GM18499 (cell line): Measurements from ENCODE around the gene TRAK1.

Experiments used
- ATAC-seq: cut with Tn5 transposase; IDR thresholded peaks from one replicate; pipeline ENCODE4 v1.9.1; 2021; ENCODE audit warnings: moderate number of reproducible peaks; ENCODE audit not compliant: insufficient read depth, unreplicated experiment

The TRAK1 gene

DNA sequence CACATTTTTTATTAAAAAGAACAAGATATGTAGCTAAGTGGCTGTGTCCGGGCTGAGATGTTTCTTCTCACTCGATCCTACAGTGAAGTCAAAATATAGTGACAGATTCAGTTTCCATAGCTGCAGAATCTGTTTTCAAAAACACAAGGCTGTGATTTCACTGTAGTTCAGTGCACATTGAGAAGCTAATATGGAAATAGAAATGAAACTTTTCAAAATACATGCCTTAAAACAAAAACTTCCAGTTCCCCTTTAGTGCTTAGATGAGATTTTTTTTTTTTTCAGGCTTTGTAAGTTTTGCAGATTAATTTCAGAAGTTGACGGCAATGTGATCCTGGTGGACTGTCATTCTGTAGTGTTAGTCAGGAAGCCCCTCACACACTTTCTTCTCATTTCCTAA, 23.8 kb upstream of the TRAK1 start:
- ATAC-seq, result peak; percentile 83

DNA sequence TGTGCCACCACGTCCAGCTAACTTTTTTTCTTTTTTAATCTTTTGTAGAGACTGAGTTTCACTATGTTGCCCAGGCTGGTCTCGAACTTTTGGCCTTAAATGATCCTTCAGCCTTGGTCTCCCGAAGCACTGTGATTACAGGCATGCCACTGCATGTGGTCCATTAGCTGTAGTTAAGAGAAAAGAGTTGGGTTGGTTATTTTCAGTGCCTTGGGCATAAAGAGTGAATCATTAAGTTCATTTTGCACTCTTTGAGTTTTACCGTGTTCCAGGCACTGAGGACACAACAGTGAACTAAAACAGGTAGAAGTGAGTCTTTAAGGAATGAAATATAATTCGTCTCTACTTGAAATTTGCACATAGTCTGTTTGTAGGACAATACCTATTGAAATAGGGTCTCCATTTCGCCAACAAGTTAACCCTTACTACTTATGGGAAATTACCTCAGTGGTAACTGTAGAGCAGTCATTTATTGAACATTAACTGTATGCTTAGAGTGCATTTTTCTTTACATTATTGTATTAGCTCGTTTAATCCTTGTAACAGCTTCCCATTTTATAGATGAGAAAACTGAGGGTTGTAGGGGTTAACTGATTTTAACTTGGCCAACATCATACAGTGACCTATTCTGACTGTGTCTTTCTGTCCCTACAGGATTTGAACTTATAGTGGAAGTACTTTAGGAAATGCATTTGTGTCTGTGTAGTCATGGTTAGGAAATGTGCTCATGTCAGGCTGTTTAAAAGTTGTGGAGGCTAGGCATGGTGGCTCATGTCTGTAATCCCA, 22.7 kb upstream of the TRAK1 start:
- ATAC-seq, result no peak

DNA sequence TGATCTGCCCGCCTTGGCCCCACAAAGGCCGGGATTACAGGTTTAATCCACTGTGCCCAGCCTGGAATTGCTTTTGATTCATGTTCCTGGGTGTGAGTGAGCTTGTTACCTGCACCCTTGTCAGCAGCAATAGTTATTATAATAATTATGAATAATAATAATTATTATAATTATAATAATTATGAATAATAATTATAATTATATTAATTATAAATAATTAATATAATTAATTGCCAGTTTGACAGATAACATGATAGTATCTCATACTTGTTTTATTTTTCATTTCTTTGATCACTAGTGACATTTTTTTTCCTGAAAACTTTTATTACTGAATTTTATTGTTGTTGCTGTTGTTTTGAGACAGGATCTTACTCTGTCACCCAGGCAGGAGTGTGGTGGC, 21.1 kb upstream of the TRAK1 start:
- ATAC-seq, result no peak

DNA sequence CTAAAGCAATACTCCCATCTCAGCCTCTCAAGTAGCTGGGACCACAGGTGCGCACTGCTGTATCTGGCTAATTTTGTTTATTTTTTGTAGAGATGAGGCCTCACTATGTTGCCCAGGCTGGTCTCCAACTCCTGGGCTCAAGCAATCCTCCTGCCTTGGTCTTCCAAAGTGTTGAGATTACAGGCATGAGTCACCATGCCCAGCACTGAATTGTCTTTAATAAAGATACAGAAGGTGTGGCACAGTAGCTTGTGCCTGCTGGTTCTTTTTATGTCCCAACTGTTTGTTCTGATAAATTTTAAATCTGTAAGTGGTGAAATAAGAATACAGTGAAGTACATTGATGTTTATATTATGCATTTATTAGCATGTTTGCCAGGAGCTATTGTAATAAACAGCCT, 20.6 kb upstream of the TRAK1 start:
- no peak for ATAC-seq

DNA sequence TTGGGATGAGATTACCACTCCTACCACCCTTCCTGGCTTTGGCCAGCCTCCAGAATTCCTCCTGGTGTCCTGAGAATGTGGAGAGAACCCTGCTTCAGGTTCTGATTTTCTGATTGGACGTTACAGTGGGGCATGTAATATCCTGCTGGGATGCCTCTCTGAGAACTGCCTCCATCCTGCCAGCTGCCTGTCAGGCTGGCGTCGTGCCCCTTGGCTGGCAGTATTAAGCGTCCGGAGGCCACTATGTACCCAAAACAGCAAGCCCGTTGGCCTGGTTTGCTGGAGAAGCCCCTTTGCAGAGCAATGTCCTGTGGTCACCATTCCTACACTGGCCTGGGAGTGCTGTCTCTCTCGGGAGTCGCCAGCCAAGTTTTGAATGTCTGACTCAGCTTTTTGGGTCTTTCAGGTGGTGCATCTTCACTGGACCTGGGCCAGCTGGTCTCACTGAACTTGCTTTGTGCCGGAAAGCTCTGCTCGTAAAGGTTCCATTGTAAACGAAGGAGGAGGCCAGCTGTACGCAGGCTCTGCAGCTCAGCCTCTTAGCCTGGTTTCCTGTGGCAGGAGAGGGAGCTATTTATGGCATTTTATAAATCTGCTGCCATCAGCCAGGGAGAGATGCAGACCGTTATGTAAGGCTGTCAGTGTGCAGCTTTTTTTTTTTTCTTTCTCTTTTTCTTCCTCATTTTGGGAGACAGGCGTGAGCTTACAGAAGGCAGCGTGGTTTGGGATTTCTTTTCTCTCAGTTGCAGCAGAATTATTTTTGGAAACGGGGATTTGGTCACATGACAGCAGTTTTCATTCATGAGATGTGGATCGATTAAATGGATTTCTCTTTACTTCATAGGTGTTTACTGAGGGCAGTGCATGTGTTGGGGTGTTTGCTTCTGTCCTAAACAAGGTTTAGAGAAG, 19.0 kb upstream of the TRAK1 start:
- ATAC-seq, result no peak

DNA sequence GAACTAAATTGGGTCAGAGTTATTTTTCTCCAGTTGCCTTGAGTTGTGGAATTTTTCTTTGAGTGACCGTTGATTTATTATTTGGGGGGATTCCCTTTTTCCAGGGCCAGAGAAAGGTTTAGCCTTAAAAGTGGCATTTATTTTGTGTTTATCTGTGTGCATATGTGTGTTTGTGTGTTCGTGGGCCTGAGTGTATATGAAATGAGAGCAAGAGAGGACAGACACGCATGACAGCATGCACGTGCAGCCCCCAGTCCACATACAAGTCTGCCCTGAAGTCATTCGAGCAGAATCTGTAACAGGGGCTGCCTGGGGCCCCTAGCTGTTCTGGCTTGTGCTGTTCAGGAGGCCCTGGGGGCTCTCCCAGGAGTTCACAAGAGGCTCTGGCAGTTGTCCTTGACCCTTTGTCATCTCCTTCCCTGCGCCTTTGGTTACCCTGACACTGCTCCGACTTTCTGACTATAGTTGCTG, 18.3 kb upstream of the TRAK1 start:
- no peak for ATAC-seq

DNA sequence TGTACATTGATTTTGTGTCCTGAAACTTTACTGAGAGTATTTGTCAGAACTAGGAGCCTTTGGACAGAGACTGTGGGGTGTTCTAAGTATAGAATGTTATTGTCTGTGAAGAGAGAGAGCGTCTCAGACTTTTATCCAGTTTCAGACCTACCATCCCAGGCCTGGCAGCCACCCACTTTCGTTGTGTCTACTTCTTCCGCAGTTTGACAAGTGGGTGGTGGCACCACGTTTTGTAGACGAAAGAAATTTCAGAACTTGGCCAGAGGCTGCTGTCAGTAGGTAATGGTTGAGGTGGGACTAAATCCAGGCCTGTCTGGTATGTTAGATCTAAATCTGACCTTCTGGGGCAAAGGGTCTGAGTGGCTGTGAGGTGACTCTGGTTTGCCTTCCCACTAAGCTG, 13.4 kb upstream of the TRAK1 start:
- no peak for ATAC-seq

DNA sequence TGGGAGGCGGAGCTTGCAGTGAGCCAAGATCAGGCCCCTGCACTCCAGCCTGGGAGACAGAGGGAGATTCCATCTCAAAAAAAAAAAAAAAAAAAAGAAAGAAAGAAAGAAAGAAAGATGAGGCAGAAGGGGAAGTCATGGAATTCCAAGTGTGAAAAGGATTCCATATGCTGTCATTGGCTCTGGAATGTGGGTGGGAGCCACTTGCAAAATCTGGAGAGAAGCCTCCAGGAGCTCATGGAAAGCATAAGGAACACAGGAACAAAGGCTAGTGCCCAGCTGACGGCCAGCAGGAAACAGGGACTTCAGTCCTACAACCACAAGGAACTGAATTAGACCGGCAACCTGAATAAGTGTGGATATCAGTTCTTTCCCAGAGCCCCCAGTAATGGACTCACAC, 12.5 kb upstream of the TRAK1 start:
- ATAC-seq, result no peak

DNA sequence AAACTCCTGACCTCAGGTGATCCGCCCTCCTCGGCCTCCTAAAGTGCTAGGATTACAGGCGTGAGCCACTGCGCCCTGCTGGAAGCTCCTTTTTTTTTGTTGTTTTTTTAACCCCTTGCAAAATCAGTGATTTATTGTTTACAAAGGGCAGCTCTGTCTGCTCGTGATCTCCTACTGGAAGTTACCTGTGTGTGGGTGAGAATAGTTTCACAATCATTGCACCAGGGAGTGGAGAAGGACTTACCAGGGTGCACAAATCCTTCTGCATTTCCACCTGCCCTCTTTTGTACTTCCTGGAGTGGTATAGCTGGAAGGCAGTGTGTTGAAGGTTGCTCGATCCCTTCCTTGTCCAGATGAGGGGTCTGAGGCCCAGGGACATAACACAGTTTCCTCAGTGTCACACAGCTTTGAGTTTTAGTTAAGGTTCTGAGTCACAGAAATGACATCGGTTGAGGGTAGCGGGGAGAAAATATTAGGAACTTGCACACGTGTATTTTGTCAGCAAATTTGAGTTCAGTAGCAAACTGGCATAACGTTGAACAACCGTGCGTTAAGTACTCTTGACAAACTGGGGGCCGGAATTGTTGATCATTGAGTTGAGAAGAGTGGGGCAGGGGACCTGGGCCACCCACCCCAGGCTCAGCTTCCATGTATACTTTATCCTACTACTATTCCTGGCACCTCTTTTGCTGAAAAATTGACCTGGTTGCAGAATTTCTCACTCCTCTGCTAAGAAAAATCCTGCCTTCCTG, 11.3 kb upstream of the TRAK1 start:
- ATAC-seq, result no peak

DNA sequence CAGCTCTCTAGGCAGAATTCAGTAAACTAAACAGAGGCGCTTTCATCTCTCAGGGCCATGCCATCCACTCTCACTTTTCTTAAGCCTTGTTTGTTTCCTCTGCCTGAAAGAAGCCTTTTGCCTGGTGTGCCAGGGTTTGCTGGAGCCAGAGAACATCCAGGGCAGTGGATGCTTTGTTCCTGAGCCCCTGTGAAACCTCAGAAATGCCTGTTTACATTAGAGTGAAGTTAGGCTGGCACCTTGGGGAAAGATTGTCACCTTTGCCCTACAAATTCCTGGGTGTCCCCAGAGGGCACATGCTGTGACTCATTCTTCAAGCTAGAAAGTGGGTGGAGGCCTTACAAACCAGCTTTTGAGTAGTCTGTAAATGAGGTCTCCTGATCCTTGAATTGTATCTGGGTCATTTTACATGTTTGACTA, 10.7 kb upstream of the TRAK1 start:
- ATAC-seq, result no peak

DNA sequence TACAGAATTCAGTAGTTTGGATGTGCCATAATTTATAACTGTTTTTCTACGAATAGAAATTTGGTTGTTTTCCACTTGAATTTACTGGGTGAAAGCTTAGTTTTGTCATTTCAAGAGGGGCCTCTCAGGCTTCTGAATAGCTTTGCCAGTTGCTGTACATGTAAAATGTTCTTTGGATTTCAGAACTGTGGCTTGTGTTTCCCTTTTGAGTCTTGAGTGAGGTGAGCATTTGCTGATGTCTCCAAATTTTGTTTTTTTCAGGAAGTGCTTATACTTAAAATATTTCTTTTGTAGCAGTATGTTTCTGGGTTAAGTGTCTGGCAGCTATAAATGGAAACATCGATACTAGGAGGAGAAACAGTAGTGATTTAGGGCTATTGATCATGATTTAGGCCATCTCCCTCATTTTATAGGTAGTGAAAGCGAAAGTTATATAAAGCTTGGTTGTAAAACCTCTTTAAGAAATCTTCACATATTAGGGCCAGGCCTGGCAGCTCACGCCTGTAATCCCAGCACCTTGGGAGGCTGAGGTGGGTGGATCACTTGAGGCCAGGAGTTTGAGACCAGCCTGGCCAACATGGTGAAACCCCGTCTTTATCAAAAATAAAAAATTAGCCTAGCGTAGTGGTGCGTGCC, 9.2 kb upstream of the TRAK1 start:
- no peak for ATAC-seq

DNA sequence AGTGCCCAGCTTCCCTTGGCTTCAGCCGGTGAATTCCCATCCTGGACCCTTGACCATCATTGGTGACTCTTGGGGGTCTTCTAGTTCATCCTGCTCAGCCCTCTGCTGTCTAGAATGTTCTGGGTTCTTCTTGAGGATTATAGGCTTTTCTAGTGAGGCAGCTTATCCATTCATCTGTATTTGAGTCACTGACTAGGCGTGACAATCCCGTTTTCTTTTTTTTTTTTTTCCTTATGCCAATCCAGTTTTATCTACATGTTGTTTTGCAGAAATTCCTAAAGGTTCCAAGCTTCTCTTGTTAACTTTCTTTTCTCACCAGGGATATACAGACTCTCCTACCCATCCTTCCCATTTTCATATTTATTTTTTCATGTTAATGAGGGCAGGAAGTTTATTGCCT, 6.6 kb upstream of the TRAK1 start:
- ATAC-seq, result no peak

DNA sequence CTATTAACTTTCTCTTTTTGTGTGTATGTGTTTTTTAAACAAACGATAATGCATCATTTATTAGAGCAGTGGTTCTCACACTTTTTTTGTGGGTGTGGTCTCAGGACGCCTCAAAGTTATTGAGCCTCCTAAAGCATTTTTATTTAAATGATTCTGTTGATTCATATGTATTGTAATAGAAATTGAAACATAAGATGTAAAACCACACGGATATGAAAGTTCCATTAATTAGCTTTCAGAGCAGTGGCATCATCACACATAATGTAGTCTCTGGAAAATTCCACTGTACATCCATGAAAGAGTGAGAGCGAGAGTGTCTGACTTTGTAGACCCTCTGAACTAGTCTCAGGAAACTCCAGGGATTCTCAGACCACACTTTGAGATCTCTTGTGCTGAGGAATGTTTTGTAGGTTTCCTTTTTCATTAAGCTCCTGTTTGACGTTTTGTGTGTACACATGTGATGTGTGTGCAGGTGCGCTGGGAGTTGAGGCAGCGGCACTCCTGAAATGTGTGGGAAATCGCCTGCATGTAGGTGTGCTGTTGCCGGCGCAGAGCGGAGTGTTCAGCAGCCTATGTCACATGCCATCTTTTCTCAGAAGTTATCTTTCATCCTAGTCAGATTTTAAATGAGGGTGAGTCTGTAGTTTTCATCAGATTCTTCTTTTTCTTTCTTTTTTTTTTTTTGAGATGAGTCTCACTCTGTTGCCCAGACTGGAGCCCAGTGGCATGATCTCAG, 5.3 kb upstream of the TRAK1 start:
- no peak for ATAC-seq

DNA sequence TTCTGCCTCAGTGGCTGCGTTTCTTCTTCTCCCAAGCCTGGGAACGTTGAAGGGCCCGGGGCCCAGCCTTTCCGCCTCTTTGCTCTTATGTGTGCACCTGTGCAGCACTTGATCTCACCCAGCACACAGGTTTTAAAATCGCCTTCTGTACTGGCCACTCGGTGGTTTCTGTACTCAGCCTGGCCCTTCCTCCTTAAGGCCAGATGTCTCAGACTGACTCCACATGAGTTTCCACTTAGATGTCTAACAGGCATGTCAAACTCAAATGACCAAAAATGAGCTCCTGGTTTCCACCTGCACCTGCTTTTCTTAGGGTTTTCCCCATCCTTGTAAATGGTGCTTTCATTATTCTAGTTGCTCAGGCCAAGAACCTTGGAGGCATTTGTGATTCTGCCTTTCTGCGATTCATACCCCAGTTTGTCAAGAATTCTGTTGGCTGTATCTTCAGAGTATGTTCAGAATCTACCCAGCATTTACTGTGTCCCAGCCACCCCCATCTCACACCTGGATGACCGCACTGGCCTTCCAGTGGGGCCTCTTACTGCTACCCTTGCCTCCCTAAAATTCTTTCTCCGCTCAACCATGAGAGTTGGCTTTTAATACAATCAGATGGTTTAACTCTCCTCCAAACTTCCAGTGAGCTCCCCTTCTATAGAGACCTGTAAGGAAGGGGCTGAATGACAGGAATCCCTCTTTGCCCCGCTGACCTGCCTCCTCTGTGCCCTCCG, 2.2 kb upstream of the TRAK1 start:
- no peak for ATAC-seq

DNA sequence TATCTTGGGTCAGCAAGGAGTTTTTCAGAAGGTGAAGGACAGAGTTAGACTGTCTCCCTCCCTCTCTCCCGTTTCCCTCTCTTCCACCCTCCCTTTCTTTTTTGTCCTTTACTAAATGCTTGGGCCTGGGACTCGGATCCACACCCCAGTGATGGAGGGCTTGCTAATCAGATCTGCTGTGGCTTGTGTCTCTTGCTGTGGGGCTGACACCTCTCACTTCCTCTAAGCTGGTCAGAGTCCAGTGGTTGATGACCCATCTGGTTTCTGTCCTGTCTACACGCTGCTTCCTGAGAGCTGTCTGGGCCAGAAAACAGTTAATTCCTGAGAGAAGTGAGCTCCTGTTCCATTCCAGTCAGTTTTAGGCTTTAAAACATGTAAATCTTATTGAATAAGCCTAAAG, 849 bp downstream of the TRAK1 start:
- ATAC-seq, result no peak

DNA sequence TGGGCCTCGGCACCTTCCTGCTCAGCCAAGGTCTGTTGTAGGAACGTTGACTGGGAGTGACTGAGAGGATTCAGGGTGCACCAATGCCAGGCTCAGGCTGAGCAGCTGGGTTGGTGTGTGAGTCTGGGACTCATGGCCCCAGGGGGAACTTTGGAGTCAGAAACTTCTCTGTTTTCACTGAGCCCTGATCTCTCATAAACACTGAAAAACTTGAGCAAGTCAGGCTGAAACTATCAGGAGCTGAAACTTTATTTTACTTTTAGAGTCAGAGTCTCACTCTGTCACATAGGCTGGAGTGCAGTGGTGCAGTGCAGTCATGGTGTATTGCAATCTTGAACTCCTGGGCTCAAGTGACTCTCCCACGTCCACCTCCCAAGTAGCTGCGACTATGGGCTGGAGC, 3.0 kb downstream of the TRAK1 start:
- ATAC-seq, result no peak

DNA sequence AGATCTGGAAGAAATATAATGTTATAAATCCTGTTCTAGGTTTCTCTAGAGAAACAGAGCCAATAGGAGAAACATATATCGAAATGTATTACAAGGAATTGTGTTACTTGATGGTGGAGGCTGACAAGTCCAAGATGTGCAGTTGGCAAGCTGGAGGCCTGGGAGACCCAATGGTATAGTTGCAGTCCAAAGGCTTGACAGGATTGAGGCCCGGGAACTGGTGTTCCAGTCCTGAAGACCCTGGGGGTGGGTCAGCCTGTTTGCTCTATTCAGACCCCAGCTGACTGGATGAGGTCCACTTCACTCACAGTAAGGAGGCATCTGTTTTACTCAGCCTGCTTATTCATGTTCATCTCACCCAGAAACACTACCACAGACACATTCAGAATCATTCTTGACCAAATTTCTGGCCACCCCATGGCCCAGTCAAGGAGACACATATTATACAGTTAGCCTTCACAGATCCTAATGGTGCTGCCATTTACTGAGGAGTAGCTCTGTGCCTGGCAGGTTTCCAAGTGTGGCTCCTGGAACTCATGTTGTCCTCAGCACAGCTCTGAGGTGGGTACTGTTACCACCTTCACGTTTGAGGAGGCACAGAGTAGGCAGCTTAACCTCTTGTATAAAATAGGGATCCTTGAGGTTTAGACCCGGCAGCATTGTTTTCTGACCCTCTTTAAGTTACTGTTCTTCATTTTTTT, 3.7 kb downstream of the TRAK1 start:
- ATAC-seq, result no peak

DNA sequence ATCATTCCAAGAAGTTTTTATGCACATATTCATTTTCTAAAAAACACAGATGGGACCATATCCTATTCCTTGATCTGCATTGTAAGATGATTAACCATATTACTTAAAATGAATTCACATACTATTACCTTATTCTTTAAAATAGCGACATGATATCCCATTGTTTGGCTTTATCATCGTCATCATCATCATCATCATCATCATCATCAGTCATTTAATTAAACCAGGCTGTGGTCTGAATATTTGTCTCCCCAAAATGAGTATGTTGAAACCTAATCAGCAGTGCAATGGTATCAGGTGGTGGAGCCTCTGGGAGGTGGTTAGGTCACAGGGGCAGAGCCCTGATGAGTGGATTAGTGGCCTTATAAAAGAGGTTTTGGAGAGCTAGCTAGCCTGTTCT, 4.4 kb downstream of the TRAK1 start:
- no peak for ATAC-seq
